Ishikawa (cell line): ENCODE results near the gene BUD13.

Experiments
- CEBPB ChIP-seq: IDR thresholded peaks from 2 replicates; pipeline ENCODE4 v1.6.1; 2012
- CREB1 ChIP-seq: IDR thresholded peaks from 2 replicates; pipeline ENCODE4 v1.6.1; 2012; ENCODE audit warnings: low read depth
- EGR1 ChIP-seq: IDR thresholded peaks from 2 replicates; pipeline ENCODE4 v1.6.1; 2012
- EP300 ChIP-seq: IDR thresholded peaks from 2 replicates; pipeline ENCODE4 v1.6.1; 2012; ENCODE audit warnings: borderline replicate concordance
- FOXM1 ChIP-seq: IDR thresholded peaks from 2 replicates; pipeline ENCODE4 v1.6.1; 2012; ENCODE audit warnings: low read depth, borderline replicate concordance
- MAX ChIP-seq: IDR thresholded peaks from 2 replicates; pipeline ENCODE4 v1.6.1; 2012
- NFIC ChIP-seq: IDR thresholded peaks from 2 replicates; pipeline ENCODE4 v1.6.1; 2012
- RAD21 ChIP-seq: IDR thresholded peaks from 2 replicates; pipeline ENCODE4 v1.6.1; 2012; ENCODE audit warnings: low read depth
- REST ChIP-seq: IDR thresholded peaks from 2 replicates; pipeline ENCODE4 v1.6.1; 2012; ENCODE audit warnings: low read depth, mild to moderate bottlenecking
- TAF1 ChIP-seq: IDR thresholded peaks from 2 replicates; pipeline ENCODE4 v1.6.1; 2012; ENCODE audit warnings: low read depth, mild to moderate bottlenecking
- TCF12 ChIP-seq: IDR thresholded peaks from 2 replicates; pipeline ENCODE4 v1.6.1; 2012; ENCODE audit warnings: low read depth
- TEAD4 ChIP-seq: IDR thresholded peaks from 2 replicates; pipeline ENCODE4 v1.6.1; 2012
- USF1 ChIP-seq: IDR thresholded peaks from 2 replicates; pipeline ENCODE4 v1.6.1; 2012
- ZBTB7A ChIP-seq: IDR thresholded peaks from 2 replicates; pipeline ENCODE4 v1.6.1; 2012; ENCODE audit warnings: low read depth

- TF ChIP-seq TAF1 (no peak), FOXM1 (no peak), NFIC (no peak), EP300 (no peak), USF1 (no peak), RAD21 (no peak), REST (no peak), CREB1 (no peak), TCF12 (no peak), MAX (no peak), EGR1 (no peak), CEBPB (no peak), ZBTB7A (no peak), TEAD4 (no peak)
Observed at GRCh38 chr11:116701876-116702275, 70.9 kb downstream of the BUD13 start.
